OCI-LY7 (cell line): Measurements from ENCODE around the gene CLEC4G.

Experiments used
- CTCF ChIP-seq: fragments of 200-600 bp; sonication (generic); conservative IDR thresholded peaks from 2 replicates; pipeline ENCODE4 v1.5.1; 2014; ENCODE audit warnings: mild to moderate bottlenecking, antibody characterized with exemption, low read length, moderate library complexity, mixed read lengths
- EZH2phosphoT487 ChIP-seq: fragments of 200-600 bp; sonication (generic); IDR thresholded peaks from 2 replicates; pipeline ENCODE4 v1.6.1; 2018; ENCODE audit warnings: low read depth, borderline replicate concordance, mild to moderate bottlenecking, mixed run types, antibody characterized with exemption, low read length, moderate library complexity, mixed read lengths

DNA sequence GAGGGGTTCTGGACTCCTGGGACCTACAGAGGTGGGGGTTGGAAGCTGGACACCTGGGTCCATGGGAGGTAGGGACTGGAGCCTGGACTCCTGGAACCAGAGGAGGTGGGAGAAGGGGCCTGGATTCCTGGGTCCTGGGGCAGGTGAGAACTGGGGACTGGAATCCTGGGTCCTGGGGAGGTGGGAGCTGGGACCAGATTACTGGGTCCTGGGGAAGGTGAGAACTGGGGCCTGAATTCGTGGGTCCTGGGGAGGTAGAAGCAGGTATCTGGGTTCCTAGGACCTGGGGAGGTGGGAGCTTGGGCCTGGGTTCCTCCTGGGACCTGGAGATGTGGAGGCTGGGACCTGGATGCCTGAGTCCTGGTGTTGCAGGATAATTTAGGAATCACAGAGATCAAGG, 31.8 kb upstream of the CLEC4G start:
- TF ChIP-seq CTCF (no peak), EZH2phosphoT487 (no peak)
